ENCODE measurements around the gene TOX2. TPM values are rescaled to one million over a fixed set of nuclear protein-coding genes. Genes with fewer than 3 reads are reported as not detected.

The TOX2 gene
- total RNA-seq, 1 donor from 2014 or later = 5.0 TPM

GRCh38 chr20:44104798-44105517 is 190.3 kb downstream of the TOX2 start:
- Mint-ChIP-seq H3K27me3 (ENCODE audit: unreplicated experiment) (no peaks in the 10 kb centered on the region), H3K4me3 (ENCODE audit: unreplicated experiment) (no peak overlapping the region), H3K36me3 (ENCODE audit: low read depth, unreplicated experiment) (peaks cover 6% of the 10 kb centered on the region), H3K4me1 (ENCODE audit: unreplicated experiment) (no peaks in the 10 kb centered on the region), H3K9me3 (ENCODE audit: unreplicated experiment) (no peaks in the 10 kb centered on the region), H3K27ac (ENCODE audit: unreplicated experiment) (no peak overlapping the region)
- DNase-seq (ENCODE audit: low spot score) = no peak
- no peak for TF ChIP-seq CTCF (IDR thresholded peaks at IDR 0.05; ENCODE audit: unreplicated experiment)

- Mint-ChIP-seq H3K9me3 (ENCODE audit: unreplicated experiment) (no peaks in the 10 kb centered on the region), H3K36me3 (ENCODE audit: low read depth, unreplicated experiment) (peaks cover 6% of the 10 kb centered on the region), H3K27ac (ENCODE audit: unreplicated experiment) (no peak overlapping the region), H3K4me3 (ENCODE audit: unreplicated experiment) (no peak overlapping the region), H3K27me3 (ENCODE audit: unreplicated experiment) (no peaks in the 10 kb centered on the region), H3K4me1 (ENCODE audit: unreplicated experiment) (no peaks in the 10 kb centered on the region)
- DNase-seq (ENCODE audit: low spot score) = no peak
- TF ChIP-seq CTCF (IDR thresholded peaks at IDR 0.05; ENCODE audit: unreplicated experiment) = no peak
Measured at GRCh38 chr20:44106615-44107014, 192.0 kb downstream of the TOX2 start.

GRCh38 chr20:44109951-44110361 is 195.3 kb downstream of the TOX2 start:
- H3K36me3 Mint-ChIP-seq (ENCODE audit: low read depth, unreplicated experiment) = peaks cover 6% of the 10 kb centered on the region
- no peaks in the 10 kb centered on the region for H3K4me1 Mint-ChIP-seq (ENCODE audit: unreplicated experiment)
- no peak for TF ChIP-seq CTCF (IDR thresholded peaks at IDR 0.05; ENCODE audit: unreplicated experiment)
- H3K27ac Mint-ChIP-seq (ENCODE audit: unreplicated experiment) = no peak overlapping the region
- peaks cover 2% of the 10 kb centered on the region for H3K27me3 Mint-ChIP-seq (ENCODE audit: unreplicated experiment)
- H3K4me3 Mint-ChIP-seq (ENCODE audit: unreplicated experiment) = no peak overlapping the region
- no peak for DNase-seq (ENCODE audit: low spot score)
- H3K9me3 Mint-ChIP-seq (ENCODE audit: unreplicated experiment) = no peaks in the 10 kb centered on the region

GRCh38 chr20:44110816-44111568 is 196.3 kb downstream of the TOX2 start:
- TF ChIP-seq CTCF (IDR thresholded peaks at IDR 0.05; ENCODE audit: unreplicated experiment) = no peak
- Mint-ChIP-seq H3K4me3 (ENCODE audit: unreplicated experiment) (no peak overlapping the region), H3K27me3 (ENCODE audit: unreplicated experiment) (peaks cover 2% of the 10 kb centered on the region), H3K4me1 (ENCODE audit: unreplicated experiment) (no peaks in the 10 kb centered on the region), H3K27ac (ENCODE audit: unreplicated experiment) (no peak overlapping the region), H3K9me3 (ENCODE audit: unreplicated experiment) (no peaks in the 10 kb centered on the region), H3K36me3 (ENCODE audit: low read depth, unreplicated experiment) (peaks cover 6% of the 10 kb centered on the region)
- no peak for DNase-seq (ENCODE audit: low spot score)

Measured in endothelial cell (in vitro differentiated cells).